ENCODE results near the gene GUCY1A1.

DNA sequence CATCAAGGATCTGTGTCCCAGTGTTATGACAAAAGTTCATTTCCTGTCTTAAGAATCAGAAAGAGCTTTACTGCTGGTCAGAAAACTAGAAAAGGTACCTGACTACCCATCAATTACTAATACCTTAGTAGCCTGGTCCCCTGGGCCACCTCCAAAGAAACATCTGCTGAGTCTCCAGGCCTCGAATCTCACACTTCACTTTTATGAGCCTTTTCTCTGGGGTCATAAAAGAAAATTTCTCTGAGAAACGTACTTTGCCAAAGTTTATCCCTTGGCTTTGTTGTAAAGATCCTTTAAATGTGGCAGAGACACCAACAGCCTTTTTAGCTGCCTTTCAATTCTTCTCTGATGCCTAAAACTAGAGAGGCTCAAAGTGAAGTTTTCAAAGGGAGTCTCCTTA lies 17.8 kb downstream of the GUCY1A1 start:
- TF ChIP-seq, protein P1, sequence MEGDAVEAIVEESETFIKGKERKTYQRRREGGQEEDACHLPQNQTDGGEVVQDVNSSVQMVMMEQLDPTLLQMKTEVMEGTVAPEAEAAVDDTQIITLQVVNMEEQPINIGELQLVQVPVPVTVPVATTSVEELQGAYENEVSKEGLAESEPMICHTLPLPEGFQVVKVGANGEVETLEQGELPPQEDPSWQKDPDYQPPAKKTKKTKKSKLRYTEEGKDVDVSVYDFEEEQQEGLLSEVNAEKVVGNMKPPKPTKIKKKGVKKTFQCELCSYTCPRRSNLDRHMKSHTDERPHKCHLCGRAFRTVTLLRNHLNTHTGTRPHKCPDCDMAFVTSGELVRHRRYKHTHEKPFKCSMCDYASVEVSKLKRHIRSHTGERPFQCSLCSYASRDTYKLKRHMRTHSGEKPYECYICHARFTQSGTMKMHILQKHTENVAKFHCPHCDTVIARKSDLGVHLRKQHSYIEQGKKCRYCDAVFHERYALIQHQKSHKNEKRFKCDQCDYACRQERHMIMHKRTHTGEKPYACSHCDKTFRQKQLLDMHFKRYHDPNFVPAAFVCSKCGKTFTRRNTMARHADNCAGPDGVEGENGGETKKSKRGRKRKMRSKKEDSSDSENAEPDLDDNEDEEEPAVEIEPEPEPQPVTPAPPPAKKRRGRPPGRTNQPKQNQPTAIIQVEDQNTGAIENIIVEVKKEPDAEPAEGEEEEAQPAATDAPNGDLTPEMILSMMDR (IDR thresholded peaks at IDR 0.05) = no peak
- no peak for TF ChIP-seq POLR2A (IDR thresholded peaks at IDR 0.05)
